ENCODE data around the gene HOXB3.

DNA sequence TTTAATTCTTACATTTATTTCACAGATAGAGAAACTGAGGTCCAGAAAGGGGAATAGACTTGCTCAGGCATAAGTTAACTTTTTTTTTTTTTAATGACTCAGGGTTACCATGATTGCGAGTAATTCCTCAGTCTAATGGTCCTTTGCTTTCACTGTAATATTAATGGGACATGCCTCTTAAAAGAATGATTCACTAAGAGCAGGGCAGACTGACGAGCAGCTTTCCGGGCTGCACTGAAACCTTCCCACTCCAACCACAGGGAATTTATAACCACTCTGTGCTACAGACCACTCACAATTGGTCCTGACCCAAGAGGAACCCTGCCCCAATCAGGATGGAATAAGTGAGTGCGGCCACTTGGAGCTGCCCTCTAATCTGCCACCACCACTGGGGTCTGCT, 50.9 kb downstream of the HOXB3 start:
- TF ChIP-seq POLR2AphosphoS5 (IDR thresholded peaks at IDR 0.05; ENCODE audit: low read depth, low read length) = no peak
- no peak for TF ChIP-seq HOXA9 (CRISPR knock-in tag; IDR thresholded peaks at IDR 0.05; ENCODE audit: borderline replicate concordance)
- no peak for TF ChIP-seq TRIM24 (CRISPR knock-in tag; IDR thresholded peaks at IDR 0.05)
- no peak for TF ChIP-seq SIX1 (CRISPR knock-in tag; IDR thresholded peaks at IDR 0.05; ENCODE audit: borderline replicate concordance)
- TF ChIP-seq POLR2A (IDR thresholded peaks at IDR 0.05; ENCODE audit: insufficient read depth in 1 of 2, low read depth in 2 of 2, low read length in 2 of 2) = no peak
- TF ChIP-seq TP53 (CRISPR knock-in tag; conservative IDR thresholded peaks at IDR 0.05) = no peak
- TF ChIP-seq, protein P1, sequence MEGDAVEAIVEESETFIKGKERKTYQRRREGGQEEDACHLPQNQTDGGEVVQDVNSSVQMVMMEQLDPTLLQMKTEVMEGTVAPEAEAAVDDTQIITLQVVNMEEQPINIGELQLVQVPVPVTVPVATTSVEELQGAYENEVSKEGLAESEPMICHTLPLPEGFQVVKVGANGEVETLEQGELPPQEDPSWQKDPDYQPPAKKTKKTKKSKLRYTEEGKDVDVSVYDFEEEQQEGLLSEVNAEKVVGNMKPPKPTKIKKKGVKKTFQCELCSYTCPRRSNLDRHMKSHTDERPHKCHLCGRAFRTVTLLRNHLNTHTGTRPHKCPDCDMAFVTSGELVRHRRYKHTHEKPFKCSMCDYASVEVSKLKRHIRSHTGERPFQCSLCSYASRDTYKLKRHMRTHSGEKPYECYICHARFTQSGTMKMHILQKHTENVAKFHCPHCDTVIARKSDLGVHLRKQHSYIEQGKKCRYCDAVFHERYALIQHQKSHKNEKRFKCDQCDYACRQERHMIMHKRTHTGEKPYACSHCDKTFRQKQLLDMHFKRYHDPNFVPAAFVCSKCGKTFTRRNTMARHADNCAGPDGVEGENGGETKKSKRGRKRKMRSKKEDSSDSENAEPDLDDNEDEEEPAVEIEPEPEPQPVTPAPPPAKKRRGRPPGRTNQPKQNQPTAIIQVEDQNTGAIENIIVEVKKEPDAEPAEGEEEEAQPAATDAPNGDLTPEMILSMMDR (CRISPR knock-in tag; IDR thresholded peaks at IDR 0.05) = no peak
- no peak for TF ChIP-seq TBL1XR1 (IDR thresholded peaks at IDR 0.05; ENCODE audit: borderline replicate concordance, low read length, partially characterized antibody)
- TF ChIP-seq EZH2 (conservative IDR thresholded peaks at IDR 0.05; ENCODE audit: low read depth, low read length) = no peak
